ENCODE measurements around the gene FKBP2.
A peak's percentile ranks its signal among the peaks of the same experiment; 100 is the strongest.

FKBP2 gene

GRCh38 chr11:64250415-64251015 is 9.6 kb downstream of the FKBP2 start:
- DNase-seq: peak; percentile 24

DNA sequence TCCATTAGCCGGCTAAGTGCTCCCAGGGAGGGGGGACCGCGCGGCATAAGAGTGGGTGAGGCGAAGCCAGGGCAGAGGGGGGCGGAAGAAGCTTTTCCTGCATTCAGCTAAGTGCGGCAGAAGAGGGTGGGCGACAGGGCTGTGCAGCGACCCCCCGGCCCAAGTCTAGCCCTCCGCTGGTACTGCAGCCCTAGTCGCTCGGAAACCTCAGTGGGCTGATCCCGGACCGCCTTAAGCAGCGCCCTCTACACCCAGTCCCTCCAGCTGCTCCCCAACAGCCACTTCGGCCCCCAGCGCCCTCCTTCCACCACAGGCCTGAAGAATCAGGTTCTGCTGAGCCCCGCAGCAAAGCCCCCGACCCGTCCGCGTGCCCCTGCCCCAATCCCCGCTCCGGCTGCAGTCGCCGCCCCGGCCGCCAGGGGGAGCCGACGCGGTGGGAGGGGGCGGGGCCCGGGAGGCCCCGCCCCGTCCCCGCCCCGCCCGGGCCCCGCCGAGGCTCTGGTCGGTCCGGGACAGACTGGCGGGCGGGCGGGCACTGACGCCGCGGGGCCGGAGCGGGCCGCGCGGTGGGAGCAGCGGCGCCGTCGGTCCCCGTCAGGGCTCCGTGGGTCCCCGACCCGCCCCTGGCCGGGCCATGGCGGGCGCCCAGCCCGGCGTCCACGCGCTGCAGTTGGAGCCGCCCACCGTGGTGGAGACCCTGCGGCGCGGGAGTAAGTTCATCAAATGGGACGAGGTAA is 10.3 kb downstream of the FKBP2 start, which contains the start of gene PLCB3:
Gene PLCB3 (plus strand): TSS at position 515 of the 737 bp plus-strand sequence. CDS start 120 bp downstream, at position 635.
- DNase-seq: peak; percentile 55

- no peak for DNase-seq
Measured at GRCh38 chr11:64251753-64252002, 10.8 kb downstream of the FKBP2 start.

- peak; percentile 69 for DNase-seq
Measured at GRCh38 chr11:64252003-64252872, 11.3 kb downstream of the FKBP2 start.

DNA sequence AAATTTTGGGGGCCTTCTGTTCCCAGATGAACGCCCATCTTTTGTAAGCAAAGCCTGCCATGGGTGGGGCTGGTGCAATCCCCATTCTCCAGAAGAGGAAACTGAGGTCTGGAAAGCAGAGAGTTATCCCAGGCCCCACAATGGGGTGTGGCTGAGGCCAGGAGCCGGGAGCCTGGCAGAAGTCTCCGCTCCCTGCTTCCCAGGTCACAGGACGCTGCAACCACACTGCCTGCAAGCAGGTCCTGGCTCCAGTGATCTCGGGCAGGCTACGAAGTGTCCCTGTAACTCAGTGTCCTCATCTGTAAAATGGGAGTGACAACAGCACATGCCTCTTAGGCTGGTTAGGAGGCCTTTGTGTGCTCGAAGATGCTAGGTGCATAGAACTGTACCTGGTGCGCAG is 12.1 kb downstream of the FKBP2 start:
- DNase-seq: no peak

- DNase-seq: no peak
Measured at GRCh38 chr11:64253481-64253880, 12.6 kb downstream of the FKBP2 start.

GRCh38 chr11:64254326-64254725 is 13.4 kb downstream of the FKBP2 start:
- DNase-seq: no peak

DNA sequence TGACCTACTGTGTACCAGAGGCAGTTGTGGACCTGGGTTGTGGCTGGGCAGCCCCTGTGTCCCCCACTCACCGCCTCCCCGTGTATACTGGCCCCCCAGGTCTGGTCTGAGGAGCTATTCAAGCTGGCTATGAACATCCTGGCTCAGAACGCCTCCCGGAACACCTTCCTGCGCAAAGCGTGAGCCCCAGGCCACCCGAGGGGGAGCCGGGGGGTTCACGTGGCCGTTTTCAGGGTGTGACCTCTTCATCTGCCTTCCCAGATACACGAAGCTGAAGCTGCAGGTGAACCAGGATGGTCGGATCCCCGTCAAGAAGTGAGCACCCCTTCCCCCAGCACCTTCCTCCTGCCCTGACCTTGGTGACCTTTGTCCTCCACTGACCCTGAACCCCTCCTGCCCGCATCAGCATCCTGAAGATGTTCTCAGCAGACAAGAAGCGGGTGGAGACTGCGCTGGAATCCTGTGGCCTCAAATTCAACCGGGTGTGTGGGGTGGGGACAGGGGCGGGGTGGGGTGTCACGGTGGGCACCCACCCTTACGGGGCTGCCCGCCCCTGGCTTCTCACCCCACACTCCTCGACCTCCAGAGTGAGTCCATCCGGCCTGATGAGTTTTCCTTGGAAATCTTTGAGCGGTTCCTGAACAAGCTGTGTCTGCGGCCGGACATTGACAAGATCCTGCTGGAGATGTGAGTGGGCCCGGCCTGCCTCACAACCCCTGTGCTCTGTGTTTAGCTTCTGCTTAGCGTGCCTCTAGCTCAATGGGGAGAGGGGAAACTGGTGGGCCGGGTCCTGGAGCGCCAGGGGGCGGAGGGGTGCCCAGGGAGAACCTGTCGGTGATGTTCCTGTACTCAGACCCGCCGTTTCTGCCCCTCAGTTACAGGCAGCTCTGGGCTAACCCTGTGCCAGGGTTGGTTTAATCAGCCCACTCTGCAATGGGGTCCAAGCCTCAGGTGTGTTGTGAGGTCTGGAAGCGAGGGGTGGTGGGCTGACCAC is 14.5 kb downstream of the FKBP2 start:
- no peak for DNase-seq

GRCh38 chr11:64256300-64256699 is 15.4 kb downstream of the FKBP2 start:
- no peak for DNase-seq

- DNase-seq: no peak
Measured at GRCh38 chr11:64258356-64258755, 17.5 kb downstream of the FKBP2 start.

GRCh38 chr11:64258946-64259532 is 18.1 kb downstream of the FKBP2 start:
- DNase-seq: no peak

- no peak for DNase-seq
Measured at GRCh38 chr11:64259533-64260067, 18.7 kb downstream of the FKBP2 start.

DNA sequence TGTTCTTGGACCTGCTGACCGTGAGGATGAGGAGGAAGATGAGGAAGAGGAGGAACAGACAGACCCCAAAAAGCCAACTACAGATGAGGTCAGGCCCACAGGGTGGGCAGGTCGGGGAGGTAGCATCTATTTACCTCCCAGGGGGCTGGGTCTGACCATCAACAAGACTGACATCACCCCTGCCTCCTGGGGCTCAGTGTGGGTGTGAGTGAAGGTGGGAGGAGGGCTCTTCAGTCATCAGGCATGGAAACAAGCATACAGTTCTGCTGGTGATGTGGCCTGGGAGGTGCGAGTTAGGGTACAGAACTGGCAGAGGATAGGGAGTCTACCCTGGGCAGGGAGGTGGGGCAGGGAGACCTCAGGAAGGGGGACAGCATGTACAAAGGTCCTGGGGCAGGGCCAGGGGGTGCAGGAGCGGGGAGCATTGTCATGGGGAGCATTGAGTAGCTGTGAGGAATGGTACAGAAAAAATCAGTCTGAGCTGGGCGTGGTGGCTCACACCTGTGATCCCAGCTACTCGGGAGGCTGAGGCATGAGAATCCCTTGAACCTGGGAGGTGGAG is 19.3 kb downstream of the FKBP2 start:
- DNase-seq: no peak

GRCh38 chr11:64261556-64262080 is 20.7 kb downstream of the FKBP2 start:
- DNase-seq: no peak

- no peak for DNase-seq
Measured at GRCh38 chr11:64262271-64263002, 21.5 kb downstream of the FKBP2 start.

DNA sequence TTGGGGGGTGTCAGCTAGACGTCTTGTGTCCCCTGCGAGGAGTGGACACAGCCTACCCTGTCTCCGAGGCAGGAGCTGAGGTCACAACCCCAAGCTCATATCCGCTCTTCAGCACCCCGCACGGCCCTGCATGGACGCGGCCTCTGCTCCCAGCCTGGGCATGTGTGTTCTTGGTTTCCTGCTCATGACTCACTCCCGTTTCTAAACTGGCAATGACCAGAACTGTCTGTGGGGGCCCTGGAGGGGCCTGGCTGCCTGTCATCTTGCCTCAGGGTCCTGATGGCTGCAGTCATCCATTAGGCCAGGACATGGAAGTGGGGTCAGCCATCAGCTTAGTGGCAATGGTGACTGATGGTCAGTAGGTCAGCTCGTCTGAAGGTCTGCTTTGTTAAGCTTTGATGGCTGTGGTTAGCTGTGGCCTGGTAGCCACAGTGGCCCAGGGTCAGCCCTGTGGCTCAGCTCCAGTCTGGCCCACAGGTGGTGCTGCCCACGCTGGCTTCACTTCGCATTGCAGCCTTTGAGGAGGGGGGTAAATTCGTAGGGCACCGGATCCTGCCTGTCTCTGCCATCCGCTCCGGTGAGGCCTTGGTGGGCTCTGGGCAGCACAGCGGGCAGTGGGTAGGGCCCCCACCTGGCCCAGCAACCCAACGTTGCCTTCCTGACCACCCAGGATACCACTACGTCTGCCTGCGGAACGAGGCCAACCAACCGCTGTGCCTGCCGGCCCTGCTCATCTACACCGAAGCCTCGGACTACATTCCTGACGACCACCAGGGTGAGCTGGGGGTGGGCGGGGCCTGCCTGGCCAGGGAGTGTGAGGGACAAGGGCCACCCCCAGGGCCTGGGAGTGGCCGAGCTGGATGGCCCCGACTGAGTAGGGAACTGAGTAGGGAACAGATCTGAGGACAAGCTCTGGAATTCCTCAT is 22.4 kb downstream of the FKBP2 start:
- peak; percentile 86 for DNase-seq

GRCh38 chr11:64263947-64264317 is 23.0 kb downstream of the FKBP2 start:
- no peak for DNase-seq

- DNase-seq: no peak
Measured at GRCh38 chr11:64264371-64264852, 23.5 kb downstream of the FKBP2 start.
